HG03378 (cell line): Measurements from ENCODE around the gene KCNT2.
A peak's percentile ranks its signal among the peaks of the same experiment; 100 is the strongest.

Source experiments
- ATAC-seq: cut with Tn5 transposase; IDR thresholded peaks from one replicate; pipeline ENCODE4 v1.9.1; 2021; ENCODE audit warnings: mild to moderate bottlenecking, moderate library complexity; ENCODE audit not compliant: unreplicated experiment

Gene KCNT2

GRCh38 chr1:196403803-196404690, 204.2 kb downstream of the KCNT2 start:
- no peak for ATAC-seq

GRCh38 chr1:196401891-196402290, 206.3 kb downstream of the KCNT2 start:
- no peak for ATAC-seq

- ATAC-seq = no peak
Measured at GRCh38 chr1:196401452-196401833, 206.8 kb downstream of the KCNT2 start.

- no peak for ATAC-seq
Measured at GRCh38 chr1:196400478-196401451, 207.5 kb downstream of the KCNT2 start.

- ATAC-seq = no peak
Measured at GRCh38 chr1:196399713-196400112, 208.5 kb downstream of the KCNT2 start.

- no peak for ATAC-seq
Measured at GRCh38 chr1:196393742-196394141, 214.5 kb downstream of the KCNT2 start.

GRCh38 chr1:196393282-196393681, 215.0 kb downstream of the KCNT2 start:
- ATAC-seq = no peak

- ATAC-seq = no peak
Measured at GRCh38 chr1:196387766-196388165, 220.5 kb downstream of the KCNT2 start.

GRCh38 chr1:196385109-196385508, 223.1 kb downstream of the KCNT2 start:
- ATAC-seq = no peak

GRCh38 chr1:196382383-196382782, 225.9 kb downstream of the KCNT2 start:
- ATAC-seq = no peak

GRCh38 chr1:196381544-196381943, 226.7 kb downstream of the KCNT2 start:
- ATAC-seq = no peak

- ATAC-seq = no peak
Measured at GRCh38 chr1:196380316-196380715, 227.9 kb downstream of the KCNT2 start.

GRCh38 chr1:196377811-196378210, 230.4 kb downstream of the KCNT2 start:
- ATAC-seq = no peak

- no peak for ATAC-seq
Measured at GRCh38 chr1:196376630-196377328, 231.5 kb downstream of the KCNT2 start.

- ATAC-seq = no peak
Measured at GRCh38 chr1:196373798-196374197, 234.4 kb downstream of the KCNT2 start.

GRCh38 chr1:196372896-196373536, 235.2 kb downstream of the KCNT2 start:
- peak; percentile 85 for ATAC-seq

- ATAC-seq = no peak
Measured at GRCh38 chr1:196367838-196368237, 240.4 kb downstream of the KCNT2 start.

GRCh38 chr1:196366817-196367495, 241.3 kb downstream of the KCNT2 start:
- no peak for ATAC-seq

- no peak for ATAC-seq
Measured at GRCh38 chr1:196361112-196361714, 247.0 kb downstream of the KCNT2 start.

- no peak for ATAC-seq
Measured at GRCh38 chr1:196357913-196358312, 250.3 kb downstream of the KCNT2 start.
